Stimulated activated effector memory CD8-positive, alpha-beta T cell treated with anti-CD3 and anti-CD28 coated beads, Interleukin-12 subunit alpha, Interleukin-12 subunit beta, amount 100 ng/mL, for 72 hours (primary cell): ENCODE measurements around the gene GPR171.

Source experiments
- ATAC-seq: fragments of 150-1000 bp; cut with Tn5 transposase; 2 replicates; pipeline ENCODE4 v1.10.0; 2021
- DNase-seq, 2 donors: peaks; one replicate each; pipeline ENCODE4 v3.0.0; 2021 to 2022; ENCODE audit warnings: low spot score in 2 of 2
- H3K27ac Mint-ChIP-seq: one replicate; pipeline ENCODE4 v1.8.0; 2022; ENCODE audit warnings: mild to moderate bottlenecking, mixed read lengths
- H3K36me3 Mint-ChIP-seq: one replicate; pipeline ENCODE4 v1.8.0; 2022; ENCODE audit warnings: mild to moderate bottlenecking, mixed read lengths
- H3K4me1 Mint-ChIP-seq: one replicate; pipeline ENCODE4 v1.8.0; 2022; ENCODE audit warnings: mixed read lengths
- H3K4me3 Mint-ChIP-seq: one replicate; pipeline ENCODE4 v1.8.0; 2022; ENCODE audit warnings: mild to moderate bottlenecking, mixed read lengths
- H3K9me3 Mint-ChIP-seq: one replicate; pipeline ENCODE4 v1.8.0; 2022; ENCODE audit warnings: mixed read lengths

The GPR171 gene

GRCh38 chr3:151225040-151225975 is 22.3 kb upstream of the GPR171 start:
- Mint-ChIP-seq H3K27ac (peak overlapping the region; percentile 96), H3K9me3 (peaks cover 13% of the 10 kb centered on the region), H3K4me1 (peaks cover 49% of the 10 kb centered on the region), H3K36me3 (no peaks in the 10 kb centered on the region), H3K4me3 (peak overlapping the region; percentile 43)
- DNase-seq = no peak
- ATAC-seq = peak; percentile 74

- Mint-ChIP-seq H3K36me3 (no peaks in the 10 kb centered on the region), H3K4me1 (peaks cover 48% of the 10 kb centered on the region), H3K27ac (peak overlapping the region; percentile 96), H3K4me3 (peak overlapping the region; percentile 43), H3K9me3 (peaks cover 13% of the 10 kb centered on the region)
- DNase-seq = no peak
- ATAC-seq = peak; percentile 11
Observed at GRCh38 chr3:151224268-151224866, 21.4 kb upstream of the GPR171 start.

GRCh38 chr3:151219056-151219455 is 16.0 kb upstream of the GPR171 start:
- Mint-ChIP-seq H3K27ac (no peak overlapping the region), H3K9me3 (peaks cover 13% of the 10 kb centered on the region), H3K4me1 (peaks cover 33% of the 10 kb centered on the region), H3K36me3 (no peaks in the 10 kb centered on the region), H3K4me3 (no peak overlapping the region)
- DNase-seq = no peak
- ATAC-seq = peak; percentile 97

- no peak for DNase-seq
- H3K9me3 Mint-ChIP-seq = peaks cover 11% of the 10 kb centered on the region
- H3K36me3 Mint-ChIP-seq = no peaks in the 10 kb centered on the region
- no peak overlapping the region for H3K27ac Mint-ChIP-seq
- no peak overlapping the region for H3K4me3 Mint-ChIP-seq
- no peak for ATAC-seq
- H3K4me1 Mint-ChIP-seq = peaks cover 32% of the 10 kb centered on the region
Observed at GRCh38 chr3:151218136-151218535, 15.1 kb upstream of the GPR171 start.

GRCh38 chr3:151216641-151217607 is 13.9 kb upstream of the GPR171 start:
- H3K27ac Mint-ChIP-seq = no peak overlapping the region
- H3K4me3 Mint-ChIP-seq = no peak overlapping the region
- peaks cover 32% of the 10 kb centered on the region for H3K4me1 Mint-ChIP-seq
- ATAC-seq = peak; percentile 71
- H3K9me3 Mint-ChIP-seq = peaks cover 6% of the 10 kb centered on the region
- no peaks in the 10 kb centered on the region for H3K36me3 Mint-ChIP-seq
- no peak for DNase-seq

- Mint-ChIP-seq H3K9me3 (no peaks in the 10 kb centered on the region), H3K36me3 (peaks cover 8% of the 10 kb centered on the region), H3K4me3 (no peak overlapping the region), H3K4me1 (peaks cover 50% of the 10 kb centered on the region), H3K27ac (no peak overlapping the region)
- DNase-seq (no peak), ATAC-seq (no peak)
Observed at GRCh38 chr3:151214459-151214858, 11.4 kb upstream of the GPR171 start.

- Mint-ChIP-seq H3K36me3 (peaks cover 8% of the 10 kb centered on the region), H3K4me3 (no peak overlapping the region), H3K4me1 (peaks cover 49% of the 10 kb centered on the region), H3K27ac (no peak overlapping the region), H3K9me3 (no peaks in the 10 kb centered on the region)
- DNase-seq (no peak), ATAC-seq (no peak)
Observed at GRCh38 chr3:151213881-151214280, 10.9 kb upstream of the GPR171 start.

- Mint-ChIP-seq H3K36me3 (peaks cover 8% of the 10 kb centered on the region), H3K9me3 (no peaks in the 10 kb centered on the region), H3K4me1 (peaks cover 55% of the 10 kb centered on the region), H3K27ac (no peak overlapping the region), H3K4me3 (no peak overlapping the region)
- no peak for DNase-seq
- ATAC-seq = no peak
Observed at GRCh38 chr3:151213151-151213550, 10.1 kb upstream of the GPR171 start.

GRCh38 chr3:151210676-151211381 is 7.8 kb upstream of the GPR171 start:
- no peak for DNase-seq

GRCh38 chr3:151209654-151210053 is 6.6 kb upstream of the GPR171 start:
- Mint-ChIP-seq H3K9me3 (no peaks in the 10 kb centered on the region), H3K4me3 (peak overlapping the region; percentile 52), H3K36me3 (peaks cover 32% of the 10 kb centered on the region), H3K4me1 (peaks cover 67% of the 10 kb centered on the region), H3K27ac (peak overlapping the region; percentile 95)
- peak; percentile 89 for ATAC-seq
- no peak for DNase-seq

More at GRCh38 chr3:151210676-151211381, 7.8 kb upstream of the GPR171 start:
- Mint-ChIP-seq H3K36me3 (peaks cover 20% of the 10 kb centered on the region), H3K4me3 (peak overlapping the region; percentile 52), H3K27ac (peak overlapping the region; percentile 95), H3K9me3 (no peaks in the 10 kb centered on the region), H3K4me1 (peaks cover 63% of the 10 kb centered on the region)
- ATAC-seq = no peak

- Mint-ChIP-seq H3K27ac (peak overlapping the region; percentile 95), H3K4me1 (peaks cover 58% of the 10 kb centered on the region), H3K9me3 (no peaks in the 10 kb centered on the region), H3K36me3 (peaks cover 60% of the 10 kb centered on the region), H3K4me3 (peak overlapping the region; percentile 76)
- DNase-seq = no peak
- peak; percentile 47 for ATAC-seq
Observed at GRCh38 chr3:151206201-151206600, 3.2 kb upstream of the GPR171 start.

- H3K36me3 Mint-ChIP-seq = peaks cover 61% of the 10 kb centered on the region
- peak overlapping the region; percentile 95 for H3K27ac Mint-ChIP-seq
- H3K4me1 Mint-ChIP-seq = peaks cover 52% of the 10 kb centered on the region
- peak overlapping the region; percentile 76 for H3K4me3 Mint-ChIP-seq
- no peaks in the 10 kb centered on the region for H3K9me3 Mint-ChIP-seq
- ATAC-seq (no peak), DNase-seq (peak in 1 of 2 donors; percentile 72)
Observed at GRCh38 chr3:151205482-151205881, 2.5 kb upstream of the GPR171 start.

- peak; percentile 35 for ATAC-seq
- no peak for DNase-seq
- peaks cover 68% of the 10 kb centered on the region for H3K36me3 Mint-ChIP-seq
- peaks cover 48% of the 10 kb centered on the region for H3K4me1 Mint-ChIP-seq
- H3K4me3 Mint-ChIP-seq = peak overlapping the region; percentile 76
- H3K27ac Mint-ChIP-seq = peak overlapping the region; percentile 95
- H3K9me3 Mint-ChIP-seq = no peaks in the 10 kb centered on the region
Observed at GRCh38 chr3:151204530-151205402, 1.8 kb upstream of the GPR171 start.
